H9 (cell line): ENCODE measurements around the gene LYPD6. TPM values are rescaled to one million over a fixed set of nuclear protein-coding genes. Genes with fewer than 3 reads are reported as not detected.

Experiments
- DNase-seq: peaks from one replicate; pipeline ENCODE4 v3.0.0-alpha.2; 2017
- H2AFZ ChIP-seq: one replicate; pipeline ENCODE4 v1.6.1; 2013; ENCODE audit warnings: mild to moderate bottlenecking, low read length, control low read depth, moderate library complexity
- H2AK5ac ChIP-seq: 2 replicates; pipeline ENCODE4 v1.6.1; 2013; ENCODE audit warnings: low read length, control low read depth, mixed read lengths; ENCODE audit not compliant: insufficient read length
- H2BK120ac ChIP-seq: one replicate; pipeline ENCODE4 v1.6.1; 2013; ENCODE audit warnings: low read depth, mild to moderate bottlenecking, low read length, control low read depth, inconsistent platforms; ENCODE audit not compliant: poor library complexity, severe bottlenecking
- H2BK12ac ChIP-seq: 2 replicates; pipeline ENCODE4 v1.6.1; 2013; ENCODE audit warnings: low read length, control low read depth, mixed read lengths, low read depth; ENCODE audit not compliant: insufficient read length
- H2BK15ac ChIP-seq: 2 replicates; pipeline ENCODE4 v1.6.1; 2013; ENCODE audit warnings: low read depth, low read length, control low read depth
- H2BK20ac ChIP-seq: one replicate; pipeline ENCODE4 v1.6.1; 2013; ENCODE audit warnings: low read depth, mild to moderate bottlenecking, low read length, control low read depth, inconsistent platforms; ENCODE audit not compliant: poor library complexity, severe bottlenecking
- H2BK5ac ChIP-seq: 2 replicates; pipeline ENCODE4 v1.6.1; 2013; ENCODE audit warnings: low read length, control low read depth, mixed read lengths; ENCODE audit not compliant: insufficient read length
- H3K14ac ChIP-seq: 2 replicates; pipeline ENCODE4 v1.6.1; 2013; ENCODE audit warnings: low read length, control low read depth; ENCODE audit not compliant: insufficient read depth
- H3K18ac ChIP-seq: 2 replicates; pipeline ENCODE4 v1.6.1; 2013; ENCODE audit warnings: low read depth, mild to moderate bottlenecking, mixed read lengths, low read length, control low read depth; ENCODE audit not compliant: insufficient read length
- H3K23ac ChIP-seq: 2 replicates; pipeline ENCODE4 v1.6.1; 2013; ENCODE audit warnings: low read length, control low read depth, mixed read lengths, low read depth; ENCODE audit not compliant: insufficient read length
- H3K23me2 ChIP-seq: 2 replicates; pipeline ENCODE4 v1.6.1; 2013; ENCODE audit warnings: low read depth, mild to moderate bottlenecking, mixed read lengths, low read length, control low read depth; ENCODE audit not compliant: insufficient read length, poor library complexity, severe bottlenecking
- H3K27ac ChIP-seq: 2 replicates; pipeline ENCODE4 v1.5.1; 2013; ENCODE audit warnings: low read length, control low read depth, mixed read lengths, low read depth; ENCODE audit not compliant: insufficient read length
- H3K27me3 ChIP-seq: 2 replicates; pipeline ENCODE4 v1.6.1; 2013; ENCODE audit warnings: low read length, control low read depth, inconsistent platforms; ENCODE audit not compliant: insufficient read depth
- H3K4ac ChIP-seq: 2 replicates; pipeline ENCODE4 v1.6.1; 2013; ENCODE audit warnings: low read depth, mild to moderate bottlenecking, control low read depth, inconsistent platforms, low read length, moderate library complexity
- H3K4me1 ChIP-seq: 2 replicates; pipeline ENCODE4 v1.6.1; 2013; ENCODE audit warnings: low read length, control low read depth, inconsistent platforms; ENCODE audit not compliant: insufficient read depth
- H3K4me2 ChIP-seq: 2 replicates; pipeline ENCODE4 v1.6.1; 2013; ENCODE audit warnings: low read length, control low read depth, mixed read lengths; ENCODE audit not compliant: insufficient read length, insufficient read depth
- H3K56ac ChIP-seq: 2 replicates; pipeline ENCODE4 v1.6.1; 2013; ENCODE audit warnings: low read depth, mild to moderate bottlenecking, mixed read lengths, low read length, control low read depth; ENCODE audit not compliant: insufficient read length
- H3K79me1 ChIP-seq: 2 replicates; pipeline ENCODE4 v1.6.1; 2013; ENCODE audit warnings: low read depth, mild to moderate bottlenecking, moderate library complexity, low read length, control low read depth, inconsistent platforms; ENCODE audit not compliant: insufficient read depth, poor library complexity, severe bottlenecking
- H3K79me2 ChIP-seq: 2 replicates; pipeline ENCODE4 v1.6.1; 2013; ENCODE audit warnings: low read length, control low read depth, inconsistent platforms; ENCODE audit not compliant: insufficient read depth
- H3K9ac ChIP-seq: 2 replicates; pipeline ENCODE4 v1.6.1; 2013; ENCODE audit warnings: low read length, control low read depth, mixed read lengths; ENCODE audit not compliant: insufficient read length; ENCODE audit errors: extremely low read depth
- H3K9me3 ChIP-seq: one replicate; pipeline ENCODE4 v1.6.1; 2013; ENCODE audit warnings: low read depth, low read length, inconsistent platforms; ENCODE audit not compliant: control insufficient read depth
- H3T11ph ChIP-seq: one replicate; pipeline ENCODE4 v1.6.1; 2013; ENCODE audit warnings: mild to moderate bottlenecking, low read length, control low read depth, inconsistent platforms
- H4K20me1 ChIP-seq: one replicate; pipeline ENCODE4 v1.6.1; 2013; ENCODE audit not compliant: control insufficient read depth, insufficient read length, insufficient read depth
- H4K5ac ChIP-seq: 2 replicates; pipeline ENCODE4 v1.6.1; 2013; ENCODE audit warnings: low read depth, mild to moderate bottlenecking, mixed read lengths, low read length, control low read depth; ENCODE audit not compliant: insufficient read length
- H4K8ac ChIP-seq: replicated peaks from 2 replicates; pipeline ENCODE4 v1.6.1; 2013; ENCODE audit warnings: low read length, control low read depth, mixed read lengths, low read depth; ENCODE audit not compliant: insufficient read length
- H4K91ac ChIP-seq: 2 replicates; pipeline ENCODE4 v1.6.1; 2013; ENCODE audit warnings: low read depth, mild to moderate bottlenecking, moderate library complexity, mixed read lengths, low read length, control low read depth; ENCODE audit not compliant: insufficient read length
- H3K27ac Mint-ChIP-seq, 3 experiments: 2 replicates in 2 of 3; 3 replicates in 1 of 3; pipeline ENCODE4 v1.8.0; 2020 to 2021; ENCODE audit warnings: mixed read lengths in 3 of 3, mild to moderate bottlenecking in 1 of 3, moderate library complexity in 1 of 3
- H3K27me3 Mint-ChIP-seq: 2 replicates; pipeline ENCODE4 v1.8.0; 2021; ENCODE audit warnings: low read depth, mild to moderate bottlenecking, moderate library complexity, mixed read lengths
- H3K36me3 Mint-ChIP-seq, 3 experiments: 2 replicates in 2 of 3; 3 replicates in 1 of 3; pipeline ENCODE4 v1.8.0; 2020 to 2021; ENCODE audit warnings: low read depth in 3 of 3, mixed read lengths in 3 of 3; ENCODE audit not compliant: insufficient read depth in 1 of 3
- H3K4me1 Mint-ChIP-seq, 2 experiments: 2 replicates each; pipeline ENCODE4 v1.8.0; 2020; ENCODE audit warnings: mixed read lengths in 2 of 2
- H3K4me3 Mint-ChIP-seq, 2 experiments: 2 replicates in 1 of 2; 3 replicates in 1 of 2; pipeline ENCODE4 v1.8.0; 2020 to 2021; ENCODE audit warnings: mild to moderate bottlenecking in 2 of 2, mixed read lengths in 2 of 2, moderate library complexity in 1 of 2
- H3K9me3 Mint-ChIP-seq, 2 experiments: 2 replicates in 1 of 2; 3 replicates in 1 of 2; pipeline ENCODE4 v1.8.0; 2020; ENCODE audit warnings: mild to moderate bottlenecking in 2 of 2, mixed read lengths in 2 of 2, moderate library complexity in 1 of 2
- WGBS: extraction: QIAGEN DNeasy Blood & Tissue Kit; methylation state at CpG from one replicate; pipeline ENCODE4 v1.1.7; 2013; ENCODE audit warnings: missing lambda C conversion rate, low lambda C conversion rate, mixed read lengths; ENCODE audit not compliant: insufficient read length; ENCODE audit errors: extremely low coverage; 5-methylcytosine and 5-hydroxymethylcytosine counted together
- total RNA-seq: library from RNA; stranded (reverse); gene quantifications from 2 replicates; pipeline ENCODE4 v1.2.1, GENCODE V29; 2021
- TF ChIP-seq, protein P1 (sequence below): fragments of 200-600 bp; sonication (generic); conservative IDR thresholded peaks from 3 replicates; pipeline ENCODE4 v1.8.0; 2021; ENCODE audit warnings: antibody characterized with exemption, mild to moderate bottlenecking

LYPD6 gene
- total RNA-seq, 1 experiment from 2014 or later = 3.0 TPM

DNA sequence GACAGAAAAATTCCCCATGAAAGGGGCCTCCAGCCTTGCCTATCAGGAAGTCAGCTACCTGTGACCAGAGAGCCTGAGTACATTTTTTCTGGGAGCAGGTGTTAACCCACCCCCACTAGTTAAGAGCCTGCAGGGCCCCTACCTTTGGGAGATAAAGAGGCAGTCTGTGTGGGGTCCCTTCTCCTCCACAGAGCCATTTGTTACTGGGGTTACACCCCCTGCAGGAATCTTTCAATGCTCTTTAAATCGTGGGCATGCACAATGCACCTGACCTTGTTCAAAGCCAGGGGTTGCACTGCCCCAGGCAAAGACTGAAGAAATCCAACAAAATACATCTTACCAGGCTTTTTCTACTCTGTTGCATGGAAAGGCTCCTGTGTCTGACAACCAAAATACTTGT is 15.7 kb upstream of the LYPD6 start:
- H3K9me3 Mint-ChIP-seq = peaks cover 0 to 3% of the 10 kb centered on the region in 2 experiments; a peak in 1 of 5 replicates
- TF ChIP-seq, protein P1, sequence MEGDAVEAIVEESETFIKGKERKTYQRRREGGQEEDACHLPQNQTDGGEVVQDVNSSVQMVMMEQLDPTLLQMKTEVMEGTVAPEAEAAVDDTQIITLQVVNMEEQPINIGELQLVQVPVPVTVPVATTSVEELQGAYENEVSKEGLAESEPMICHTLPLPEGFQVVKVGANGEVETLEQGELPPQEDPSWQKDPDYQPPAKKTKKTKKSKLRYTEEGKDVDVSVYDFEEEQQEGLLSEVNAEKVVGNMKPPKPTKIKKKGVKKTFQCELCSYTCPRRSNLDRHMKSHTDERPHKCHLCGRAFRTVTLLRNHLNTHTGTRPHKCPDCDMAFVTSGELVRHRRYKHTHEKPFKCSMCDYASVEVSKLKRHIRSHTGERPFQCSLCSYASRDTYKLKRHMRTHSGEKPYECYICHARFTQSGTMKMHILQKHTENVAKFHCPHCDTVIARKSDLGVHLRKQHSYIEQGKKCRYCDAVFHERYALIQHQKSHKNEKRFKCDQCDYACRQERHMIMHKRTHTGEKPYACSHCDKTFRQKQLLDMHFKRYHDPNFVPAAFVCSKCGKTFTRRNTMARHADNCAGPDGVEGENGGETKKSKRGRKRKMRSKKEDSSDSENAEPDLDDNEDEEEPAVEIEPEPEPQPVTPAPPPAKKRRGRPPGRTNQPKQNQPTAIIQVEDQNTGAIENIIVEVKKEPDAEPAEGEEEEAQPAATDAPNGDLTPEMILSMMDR = peak; percentile 36; the same call in 2 of the 3 replicates
- no peaks in the 10 kb centered on the region for H3K36me3 Mint-ChIP-seq
- Histone ChIP-seq H2BK5ac (no peak overlapping the region), H3K27me3 (no peaks in the 10 kb centered on the region), H3K79me2 (no peaks in the 10 kb centered on the region), H2BK20ac (no peak overlapping the region), H3K4ac (no peak overlapping the region), H3K79me1 (no peaks in the 10 kb centered on the region), H2BK12ac (no peak overlapping the region), H4K8ac (no peak overlapping the region), H2AK5ac (no peak overlapping the region), H4K20me1 (no peaks in the 10 kb centered on the region), H3K27ac (no peak overlapping the region), H2AFZ (no peak overlapping the region), H2BK15ac (no peak overlapping the region), H3K56ac (no peak overlapping the region), H3K23ac (no peak overlapping the region), H4K91ac (no peak overlapping the region), H2BK120ac (no peak overlapping the region), H3T11ph (no peak overlapping the region), H3K4me2 (no peak overlapping the region), H3K9me3 (no peaks in the 10 kb centered on the region), H3K14ac (no peak overlapping the region), H3K18ac (no peak overlapping the region), H3K23me2 (no peaks in the 10 kb centered on the region), H3K4me1 (no peaks in the 10 kb centered on the region), H4K5ac (no peak overlapping the region), H3K9ac (no peak overlapping the region)
- peak; percentile 47 for DNase-seq
- H3K27me3 Mint-ChIP-seq = no peaks in the 10 kb centered on the region; the same call in 1 of the 2 replicates
- no peak overlapping the region for H3K27ac Mint-ChIP-seq
- no peak overlapping the region for H3K4me3 Mint-ChIP-seq
- H3K4me1 Mint-ChIP-seq = peaks cover 21 to 25% of the 10 kb centered on the region in 2 experiments
- WGBS = no CpG with 5 or more reads among the region's 1 CpG
